GM19438 (cell line): ENCODE measurements around the gene GAGE10.
"Not testable (repeated sequence)": the region's sequence is repeated elsewhere in the genome, so short reads cannot be mapped to it uniquely, and the experiment has no call there.

Experiments used
- ATAC-seq: cut with Tn5 transposase; IDR thresholded peaks from one replicate; pipeline ENCODE4 v1.9.1; 2021; ENCODE audit warnings: low read depth; ENCODE audit not compliant: unreplicated experiment

The GAGE10 gene

DNA sequence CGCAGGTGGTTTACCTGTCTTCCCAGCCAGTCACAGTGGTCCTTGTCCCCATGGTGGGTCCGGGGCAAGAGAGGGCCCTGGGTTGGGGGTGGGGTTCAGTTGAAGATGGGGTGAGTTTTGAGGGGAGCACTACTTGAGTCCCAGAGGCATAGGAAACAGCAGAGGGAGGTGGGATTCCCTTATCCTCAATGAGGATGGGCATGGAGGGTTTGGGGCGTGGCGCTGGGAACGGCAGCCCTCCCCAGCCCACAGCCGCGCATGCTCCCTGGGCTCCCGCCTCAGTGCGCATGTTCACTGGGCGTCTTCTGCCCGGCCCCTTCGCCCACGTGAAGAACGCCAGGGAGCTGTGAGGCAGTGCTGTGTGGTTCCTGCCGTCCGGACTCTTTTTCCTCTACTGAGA lies 18.3 kb downstream of the GAGE10 start, which contains the start of gene GAGE12J:
TSS of gene GAGE12J (plus strand) at position 301 of the 400 bp plus-strand sequence. CDS start 1,157 bp downstream, outside the sequence.
- ATAC-seq: not testable (repeated sequence)

DNA sequence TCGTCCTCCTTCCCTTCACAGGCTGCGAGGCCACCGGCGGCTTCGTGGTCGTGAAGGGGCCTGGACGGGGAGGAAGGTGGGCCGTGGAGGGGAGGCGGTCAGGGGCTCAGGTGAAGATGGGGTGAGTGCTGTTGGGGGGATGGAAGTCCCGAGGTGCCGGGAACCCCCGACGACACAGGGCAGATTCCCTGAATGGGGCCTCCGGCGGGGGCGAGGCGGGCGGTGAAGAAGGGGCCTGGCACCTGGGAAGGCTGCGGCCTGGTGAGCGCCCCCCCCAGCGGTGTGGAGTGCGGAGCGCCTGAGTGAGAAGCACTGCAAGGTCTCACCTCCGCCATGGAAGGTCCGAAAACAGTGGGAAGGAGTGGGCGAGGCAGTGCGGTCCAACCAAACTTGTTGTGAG lies 18.8 kb downstream of the GAGE10 start:
- not testable (repeated sequence) for ATAC-seq

DNA sequence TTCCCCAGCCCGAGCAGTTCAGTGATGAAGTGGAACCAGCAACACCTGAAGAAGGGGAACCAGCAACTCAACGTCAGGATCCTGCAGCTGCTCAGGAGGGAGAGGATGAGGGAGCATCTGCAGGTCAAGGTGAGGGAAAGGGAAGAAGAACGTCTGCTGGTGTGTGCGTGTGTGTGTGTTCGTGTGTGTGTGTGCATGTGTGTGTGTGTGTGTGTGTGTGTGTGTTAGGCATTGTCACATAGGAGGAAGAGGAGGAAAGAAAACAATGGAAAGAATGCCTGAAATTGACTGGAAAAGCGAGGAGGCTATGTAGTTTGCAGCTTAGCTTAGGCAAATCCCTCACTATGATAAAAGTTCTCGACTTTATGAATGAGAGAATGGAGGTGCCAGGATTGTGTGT lies 20.3 kb downstream of the GAGE10 start:
- not testable (repeated sequence) for ATAC-seq

DNA sequence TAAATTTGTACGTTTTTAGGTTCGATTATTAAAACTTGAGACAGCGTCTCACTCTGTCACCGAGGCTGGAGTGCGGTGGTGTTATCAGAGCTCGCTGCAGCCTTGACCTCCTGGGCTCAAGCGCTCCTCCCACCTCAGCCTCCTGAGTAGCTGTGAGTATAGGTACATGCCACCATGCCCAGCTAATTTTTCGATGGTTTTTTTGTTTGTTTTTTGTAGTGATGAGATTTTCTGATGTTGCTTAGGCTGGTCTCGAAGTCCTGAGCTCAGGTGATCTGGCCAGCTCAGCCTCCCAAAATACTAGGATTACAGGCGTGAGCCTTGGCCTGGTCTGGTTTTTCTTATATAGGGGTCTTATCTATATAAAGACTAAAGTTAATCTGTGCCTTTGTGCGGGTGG lies 27.0 kb downstream of the GAGE10 start:
- ATAC-seq: not testable (repeated sequence)

DNA sequence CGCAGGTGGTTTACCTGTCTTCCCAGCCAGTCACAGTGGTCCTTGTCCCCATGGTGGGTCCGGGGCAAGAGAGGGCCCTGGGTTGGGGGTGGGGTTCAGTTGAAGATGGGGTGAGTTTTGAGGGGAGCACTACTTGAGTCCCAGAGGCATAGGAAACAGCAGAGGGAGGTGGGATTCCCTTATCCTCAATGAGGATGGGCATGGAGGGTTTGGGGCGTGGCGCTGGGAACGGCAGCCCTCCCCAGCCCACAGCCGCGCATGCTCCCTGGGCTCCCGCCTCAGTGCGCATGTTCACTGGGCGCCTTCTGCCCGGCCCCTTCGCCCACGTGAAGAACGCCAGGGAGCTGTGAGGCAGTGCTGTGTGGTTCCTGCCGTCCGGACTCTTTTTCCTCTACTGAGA lies 27.8 kb downstream of the GAGE10 start, which contains the start of gene GAGE13:
TSS of gene GAGE13 (plus strand) at position 301 of the 400 bp plus-strand sequence. CDS start 1,156 bp downstream, outside the sequence.
- not testable (repeated sequence) for ATAC-seq

DNA sequence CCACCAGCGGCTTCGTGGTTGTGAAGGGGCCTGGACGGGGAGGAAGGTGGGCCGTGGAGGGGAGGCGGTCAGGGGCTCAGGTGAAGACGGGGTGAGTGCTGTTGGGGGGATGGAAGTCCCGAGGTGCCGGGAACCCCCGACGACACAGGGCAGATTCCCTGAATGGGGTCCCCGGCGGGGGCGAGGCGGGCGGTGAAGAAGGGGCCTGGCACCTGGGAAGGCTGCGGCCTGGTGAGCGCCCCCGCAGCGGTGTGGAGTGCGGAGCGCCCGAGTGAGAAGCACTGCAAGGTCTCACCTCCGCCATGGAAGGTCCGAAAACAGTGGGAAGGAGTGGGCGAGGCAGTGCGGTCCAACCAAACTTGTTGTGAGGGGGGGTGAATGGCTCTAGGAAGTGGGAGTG lies 28.4 kb downstream of the GAGE10 start:
- ATAC-seq: not testable (repeated sequence)

DNA sequence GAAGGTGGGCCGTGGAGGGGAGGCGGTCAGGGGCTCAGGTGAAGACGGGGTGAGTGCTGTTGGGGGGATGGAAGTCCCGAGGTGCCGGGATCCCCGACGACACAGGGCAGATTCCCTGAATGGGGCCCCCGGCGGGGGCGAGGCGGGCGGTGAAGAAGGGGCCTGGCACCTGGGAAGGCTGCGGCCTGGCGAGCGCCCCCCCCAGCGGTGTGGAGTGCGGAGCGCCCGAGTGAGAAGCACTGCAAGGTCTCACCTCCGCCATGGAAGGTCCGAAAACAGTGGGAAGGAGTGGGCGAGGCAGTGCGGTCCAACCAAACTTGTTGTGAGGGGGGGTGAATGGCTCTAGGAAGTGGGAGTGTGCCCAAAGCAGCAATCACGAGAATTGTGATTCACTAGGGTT lies 38.0 kb downstream of the GAGE10 start:
- ATAC-seq: not testable (repeated sequence)

DNA sequence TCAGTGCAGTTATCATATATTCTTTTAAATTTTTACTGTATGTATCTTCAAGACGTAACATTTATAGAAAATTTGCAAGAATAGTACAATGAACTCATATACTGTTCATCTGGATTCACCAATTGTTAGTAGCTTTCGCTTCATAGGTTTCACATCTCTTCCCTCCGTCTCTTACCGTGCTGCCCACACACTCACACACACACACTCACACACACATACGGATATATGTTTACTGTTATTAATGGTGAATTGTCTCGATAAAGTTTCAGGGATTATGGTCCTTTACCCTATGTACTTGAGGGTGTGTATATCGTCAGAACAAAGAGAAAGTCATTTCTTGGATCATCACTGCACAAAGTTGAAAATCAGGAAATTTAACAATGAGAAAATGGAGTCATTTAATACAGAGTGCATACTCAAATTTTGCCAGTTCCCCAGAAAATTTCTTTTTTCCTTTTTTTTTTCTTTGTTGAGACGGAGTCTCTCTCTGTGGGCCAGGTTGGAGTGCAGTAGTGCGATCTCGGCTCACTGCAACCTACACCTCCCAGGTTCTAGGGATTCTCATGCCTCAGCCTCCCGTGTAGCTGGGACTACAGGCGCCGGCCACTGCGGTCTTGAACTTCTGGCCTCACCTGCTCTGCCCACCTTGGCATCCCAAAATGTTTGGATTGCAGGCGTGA lies 41.2 kb downstream of the GAGE10 start:
- not testable (repeated sequence) for ATAC-seq

DNA sequence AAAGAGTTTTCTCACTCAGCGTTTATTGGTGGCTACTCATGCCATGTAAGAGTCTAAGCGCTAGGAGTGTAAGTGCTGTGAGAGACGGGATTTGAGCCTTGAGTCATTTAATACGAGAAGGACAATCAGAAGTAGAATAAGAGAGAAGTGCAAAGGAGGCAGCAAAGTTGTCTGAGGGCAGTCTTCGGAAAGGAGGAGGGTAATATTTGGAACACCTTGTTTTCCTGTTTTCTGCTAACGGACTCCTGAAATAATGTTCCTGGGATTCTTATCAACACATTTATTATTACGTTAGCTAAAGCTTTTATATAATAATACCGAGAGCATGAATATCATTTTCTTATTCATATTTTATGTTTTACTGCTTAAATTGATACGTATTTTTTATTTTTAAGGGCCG lies 42.0 kb downstream of the GAGE10 start:
- ATAC-seq: not testable (repeated sequence)

DNA sequence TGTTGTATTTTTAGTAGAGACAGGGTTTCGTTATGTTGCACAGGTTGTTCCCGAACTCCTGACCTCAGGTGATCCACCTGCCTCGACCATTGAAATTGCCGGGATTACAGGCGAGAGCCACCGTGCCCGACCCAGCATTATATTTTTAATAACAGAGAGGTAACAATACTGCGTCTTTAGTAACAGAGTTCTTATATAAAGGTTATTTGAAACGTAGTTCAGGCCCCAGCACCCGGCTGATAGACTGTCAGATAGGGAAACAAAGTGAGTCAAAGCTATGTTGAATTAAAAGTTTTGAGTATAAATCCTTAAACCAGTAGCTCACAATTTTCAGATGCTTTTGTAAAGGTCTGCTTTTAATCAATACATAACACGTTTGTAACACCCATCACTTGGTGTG lies 42.7 kb downstream of the GAGE10 start:
- ATAC-seq: not testable (repeated sequence)
